AG09319 (cell line): ENCODE measurements around the gene HDAC8.

ENCODE experiments used
- DNase-seq: peaks from one replicate; pipeline ENCODE4 v3.0.0-alpha.2; 2010; ENCODE audit warnings: low read depth; ENCODE audit errors: extremely low read depth
- CTCF ChIP-seq: IDR thresholded peaks from 2 replicates; pipeline ENCODE4 v1.5.1; 2011; ENCODE audit warnings: low read depth, mild to moderate bottlenecking, inconsistent platforms, low read length, moderate library complexity

The HDAC8 gene

GRCh38 chrX:72282302-72282701 is 290.3 kb downstream of the HDAC8 start:
- no peak for DNase-seq
- no peak for TF ChIP-seq CTCF

GRCh38 chrX:72280321-72280845 is 292.3 kb downstream of the HDAC8 start:
- DNase-seq: no peak
- TF ChIP-seq CTCF: no peak
